Measurements from ENCODE around the gene HENMT1.

GRCh38 chr1:108678706-108679105 lies 17.8 kb upstream of the HENMT1 start:
- TF ChIP-seq PATZ1 (CRISPR knock-in tag; IDR thresholded peaks at IDR 0.05; ENCODE audit: borderline replicate concordance) (no peak), PPARA (CRISPR knock-in tag; IDR thresholded peaks at IDR 0.05; ENCODE audit: borderline replicate concordance) (no peak), ARNTL (CRISPR knock-in tag; IDR thresholded peaks at IDR 0.05; ENCODE audit: borderline replicate concordance, low read depth) (no peak), ZFP3 (CRISPR knock-in tag; IDR thresholded peaks at IDR 0.05) (no peak), CREB5 (CRISPR knock-in tag; IDR thresholded peaks at IDR 0.05; ENCODE audit: low read depth) (no peak), ZNF70 (CRISPR knock-in tag; IDR thresholded peaks at IDR 0.05) (no peak)
